Esophagus muscularis mucosa (tissue), 4 donors: ENCODE measurements around the gene C4orf54. TPM values are rescaled to one million over a fixed set of nuclear protein-coding genes. Genes with fewer than 3 reads are reported as not detected.

ENCODE experiments used
- DNase-seq: peaks from one replicate; pipeline ENCODE4 v3.0.0-alpha.2; 2017; ENCODE audit errors: extremely low spot score
- H3K27ac ChIP-seq, 4 donors: fragments of 200-600 bp; sonication (generic); replicated peaks in 1 of 4; 1 replicate in 3 of 4; 2 replicates in 1 of 4; pipeline ENCODE4 v1.5.1; 2016 to 2019; ENCODE audit warnings: mild to moderate bottlenecking in 1 of 4
- H3K27me3 ChIP-seq, 4 donors: fragments of 200-600 bp; sonication (generic); one replicate each; pipeline versions ENCODE4 v1.5.1 to v1.6.0; 2016 to 2019
- H3K36me3 ChIP-seq, 4 donors: fragments of 200-600 bp; sonication (generic); one replicate each; pipeline ENCODE4 v1.5.1; 2016 to 2019
- H3K4me1 ChIP-seq, 4 donors: fragments of 200-600 bp; sonication (generic); one replicate each; pipeline ENCODE4 v1.5.1; 2016 to 2019
- H3K4me3 ChIP-seq, 4 donors: fragments of 200-600 bp; sonication (generic); 1 replicate in 2 of 4; 2 replicates in 2 of 4; pipeline ENCODE4 v1.5.1; 2016 to 2019; ENCODE audit warnings: mild to moderate bottlenecking in 4 of 4, moderate library complexity in 1 of 4
- H3K9me3 ChIP-seq, 4 donors: fragments of 200-600 bp; sonication (generic); 1 replicate in 3 of 4; 2 replicates in 1 of 4; pipeline ENCODE4 v1.5.1; 2016 to 2019
- EP300 ChIP-seq: sonication (generic); formaldehyde crosslinking; IDR thresholded peaks from one replicate; pipeline ENCODE4 v1.6.1; 2017; ENCODE audit warnings: antibody characterized with exemption
- POLR2A ChIP-seq: fragments of 450-650 bp; IDR thresholded peaks from one replicate; pipeline ENCODE4 v1.6.1; 2017; ENCODE audit warnings: antibody characterized with exemption, moderate library complexity, mild to moderate bottlenecking, low read depth
- POLR2AphosphoS5 ChIP-seq, 2 donors: sonication (generic); formaldehyde crosslinking; IDR thresholded peaks; one replicate each; pipeline ENCODE4 v1.6.1; 2017; ENCODE audit warnings: antibody characterized with exemption in 2 of 2
- WGBS: methylation state at CpG from one replicate; pipeline ENCODE4 v1.1.5; 2018; 5-methylcytosine and 5-hydroxymethylcytosine counted together
- intact Hi-C: fragments of 100-400 bp; cut with DNase I; formaldehyde crosslinking; loops from one replicate; pipeline ENCODE4 v1.15.1; 2023
- total RNA-seq, 4 donors: library from RNA; depleted of rRNA; stranded (reverse); fragments of >200 nt; gene quantifications; one replicate each; pipeline versions ENCODE4 v1.1.0 to v1.2.1, GENCODE V29; 2016
- TF ChIP-seq, protein P1 (sequence below), 3 experiments: fragments of 200-600 bp in 2 of 3; fragments of 450-650 bp in 1 of 3; sonication (generic) in 2 of 3; IDR thresholded peaks; one replicate each; pipeline ENCODE4 v1.5.1; 2017 to 2019; ENCODE audit warnings: antibody characterized with exemption in 3 of 3, mild to moderate bottlenecking in 2 of 3, moderate library complexity in 1 of 3

C4orf54 gene
- total RNA-seq, 4 donors from 2014 or later = under 0.01 to 2.1 (median 0.60) TPM

- intact Hi-C loops = no loop called here
- TF ChIP-seq, protein P1, sequence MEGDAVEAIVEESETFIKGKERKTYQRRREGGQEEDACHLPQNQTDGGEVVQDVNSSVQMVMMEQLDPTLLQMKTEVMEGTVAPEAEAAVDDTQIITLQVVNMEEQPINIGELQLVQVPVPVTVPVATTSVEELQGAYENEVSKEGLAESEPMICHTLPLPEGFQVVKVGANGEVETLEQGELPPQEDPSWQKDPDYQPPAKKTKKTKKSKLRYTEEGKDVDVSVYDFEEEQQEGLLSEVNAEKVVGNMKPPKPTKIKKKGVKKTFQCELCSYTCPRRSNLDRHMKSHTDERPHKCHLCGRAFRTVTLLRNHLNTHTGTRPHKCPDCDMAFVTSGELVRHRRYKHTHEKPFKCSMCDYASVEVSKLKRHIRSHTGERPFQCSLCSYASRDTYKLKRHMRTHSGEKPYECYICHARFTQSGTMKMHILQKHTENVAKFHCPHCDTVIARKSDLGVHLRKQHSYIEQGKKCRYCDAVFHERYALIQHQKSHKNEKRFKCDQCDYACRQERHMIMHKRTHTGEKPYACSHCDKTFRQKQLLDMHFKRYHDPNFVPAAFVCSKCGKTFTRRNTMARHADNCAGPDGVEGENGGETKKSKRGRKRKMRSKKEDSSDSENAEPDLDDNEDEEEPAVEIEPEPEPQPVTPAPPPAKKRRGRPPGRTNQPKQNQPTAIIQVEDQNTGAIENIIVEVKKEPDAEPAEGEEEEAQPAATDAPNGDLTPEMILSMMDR (IDR thresholded peaks at IDR 0.05) = no peak
- TF ChIP-seq POLR2AphosphoS5 (IDR thresholded peaks at IDR 0.05) = no peak
- no peak for TF ChIP-seq EP300
- no peak for TF ChIP-seq POLR2A
- no peak for DNase-seq
- Histone ChIP-seq H3K9me3 (no peaks in the 10 kb centered on the region), H3K36me3 (no peaks in the 10 kb centered on the region), H3K27me3 (no peaks in the 10 kb centered on the region), H3K4me3 (no peak overlapping the region), H3K4me1 (peaks cover 18 to 52% (median 37%) of the 10 kb centered on the region in 4 donors), H3K27ac (no peak overlapping the region)
- WGBS = 94% methylated on average over 12 of the region's 15 CpGs
These were observed 3.3 kb downstream of the C4orf54 start for GRCh38 chr4:99654361-99654761.

DNA sequence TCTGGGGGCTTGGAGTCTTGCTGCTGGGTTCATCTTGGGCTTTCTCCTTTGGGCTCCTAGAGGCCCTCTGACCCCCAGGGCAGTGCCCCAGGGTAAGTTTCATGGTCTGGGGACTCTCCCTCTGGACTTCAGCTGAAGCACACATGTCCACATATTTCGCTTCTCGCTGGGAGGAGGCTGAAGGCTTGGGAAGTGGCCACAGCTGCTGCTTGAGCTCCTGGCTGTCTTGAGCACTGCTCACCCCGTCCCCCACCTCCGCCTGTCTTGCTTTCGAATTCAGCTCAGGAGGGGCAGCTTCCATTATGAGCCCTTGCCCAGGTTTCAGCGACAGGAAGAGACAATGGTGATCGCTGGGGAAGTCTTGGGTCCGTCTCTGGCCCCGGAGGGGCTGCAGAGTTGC is 3.7 kb downstream of the C4orf54 start:
- no peaks in the 10 kb centered on the region for H3K9me3 ChIP-seq
- intact Hi-C loops = no loop called here
- H3K27ac ChIP-seq = no peak overlapping the region
- H3K36me3 ChIP-seq = no peaks in the 10 kb centered on the region
- H3K4me1 ChIP-seq = peaks cover 18 to 47% (median 37%) of the 10 kb centered on the region in 4 donors
- no peak overlapping the region for H3K4me3 ChIP-seq
- no peak for DNase-seq
- TF ChIP-seq, protein P1 (IDR thresholded peaks at IDR 0.05) = no peak
- no peak for TF ChIP-seq POLR2A
- no peak for TF ChIP-seq EP300
- TF ChIP-seq POLR2AphosphoS5 (IDR thresholded peaks at IDR 0.05) = no peak
- H3K27me3 ChIP-seq = no peaks in the 10 kb centered on the region
- WGBS = 94% methylated on average over 5 of the region's 9 CpGs

GRCh38 chr4:99652596-99653436 is 4.8 kb downstream of the C4orf54 start:
- Histone ChIP-seq H3K4me3 (no peak overlapping the region), H3K9me3 (no peaks in the 10 kb centered on the region), H3K4me1 (peaks cover 18 to 45% (median 35%) of the 10 kb centered on the region in 4 donors), H3K27ac (no peak overlapping the region), H3K36me3 (no peaks in the 10 kb centered on the region), H3K27me3 (no peaks in the 10 kb centered on the region)
- 96% methylated on average over 23 of the region's 43 CpGs for WGBS
- DNase-seq = no peak
- intact Hi-C loops = no loop called here
- TF ChIP-seq, protein P1 (IDR thresholded peaks at IDR 0.05) = no peak
- no peak for TF ChIP-seq EP300
- TF ChIP-seq POLR2A = no peak
- no peak for TF ChIP-seq POLR2AphosphoS5 (IDR thresholded peaks at IDR 0.05)

DNA sequence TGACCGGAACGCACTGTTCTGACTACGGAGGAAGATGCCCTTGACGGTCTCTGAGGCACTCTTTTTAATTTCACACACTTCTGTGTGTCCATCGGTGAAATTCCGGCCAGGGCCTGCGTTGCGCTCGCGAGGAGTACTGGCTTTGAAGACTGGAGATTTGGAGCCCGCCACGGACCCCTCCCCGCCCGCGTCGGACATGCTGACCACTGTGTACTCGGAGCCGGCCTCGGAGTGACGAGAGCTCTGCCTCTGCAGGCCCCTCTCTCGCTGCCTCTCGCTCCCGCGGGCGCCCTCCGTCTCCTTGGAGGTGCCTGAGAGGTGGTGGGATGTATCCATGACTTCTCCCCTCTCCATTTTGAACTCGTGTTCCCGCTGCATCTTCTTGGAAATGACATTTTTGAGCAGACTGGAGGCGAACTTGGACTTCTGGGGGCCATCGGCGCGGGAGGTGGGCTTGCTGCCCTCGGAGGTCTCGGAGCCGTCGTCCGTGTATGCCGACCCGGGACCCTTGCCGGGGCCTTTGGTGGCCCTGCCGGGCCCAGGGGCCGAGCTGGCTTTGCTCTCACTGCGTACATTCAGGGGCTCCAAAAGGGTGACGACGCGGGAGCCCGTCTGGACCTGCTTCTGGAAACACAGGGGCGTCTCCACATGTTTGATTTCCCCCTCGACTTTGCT is 5.7 kb downstream of the C4orf54 start:
- TF ChIP-seq POLR2A (no peak), POLR2AphosphoS5 (IDR thresholded peaks at IDR 0.05) (no peak), EP300 (no peak)
- TF ChIP-seq, protein P1 (IDR thresholded peaks at IDR 0.05) = no peak
- H3K27me3 ChIP-seq = no peaks in the 10 kb centered on the region
- intact Hi-C loops = no loop called here
- no peak overlapping the region for H3K4me3 ChIP-seq
- no peak overlapping the region for H3K27ac ChIP-seq
- DNase-seq = no peak
- H3K36me3 ChIP-seq = no peaks in the 10 kb centered on the region
- H3K4me1 ChIP-seq = peaks cover 10 to 43% (median 34%) of the 10 kb centered on the region in 4 donors
- H3K9me3 ChIP-seq = no peaks in the 10 kb centered on the region
- WGBS = 95% methylated on average over 38 of the region's 49 CpGs
